GM12874 (cell line): ENCODE results near the gene NUDT21.

Experiments
- TF ChIP-seq, protein P1 (sequence below): IDR thresholded peaks from 2 replicates; pipeline ENCODE4 v1.5.1; 2011; ENCODE audit warnings: low read depth, mild to moderate bottlenecking, control low read depth, low read length, moderate library complexity; ENCODE audit not compliant: insufficient read depth

Gene NUDT21

DNA sequence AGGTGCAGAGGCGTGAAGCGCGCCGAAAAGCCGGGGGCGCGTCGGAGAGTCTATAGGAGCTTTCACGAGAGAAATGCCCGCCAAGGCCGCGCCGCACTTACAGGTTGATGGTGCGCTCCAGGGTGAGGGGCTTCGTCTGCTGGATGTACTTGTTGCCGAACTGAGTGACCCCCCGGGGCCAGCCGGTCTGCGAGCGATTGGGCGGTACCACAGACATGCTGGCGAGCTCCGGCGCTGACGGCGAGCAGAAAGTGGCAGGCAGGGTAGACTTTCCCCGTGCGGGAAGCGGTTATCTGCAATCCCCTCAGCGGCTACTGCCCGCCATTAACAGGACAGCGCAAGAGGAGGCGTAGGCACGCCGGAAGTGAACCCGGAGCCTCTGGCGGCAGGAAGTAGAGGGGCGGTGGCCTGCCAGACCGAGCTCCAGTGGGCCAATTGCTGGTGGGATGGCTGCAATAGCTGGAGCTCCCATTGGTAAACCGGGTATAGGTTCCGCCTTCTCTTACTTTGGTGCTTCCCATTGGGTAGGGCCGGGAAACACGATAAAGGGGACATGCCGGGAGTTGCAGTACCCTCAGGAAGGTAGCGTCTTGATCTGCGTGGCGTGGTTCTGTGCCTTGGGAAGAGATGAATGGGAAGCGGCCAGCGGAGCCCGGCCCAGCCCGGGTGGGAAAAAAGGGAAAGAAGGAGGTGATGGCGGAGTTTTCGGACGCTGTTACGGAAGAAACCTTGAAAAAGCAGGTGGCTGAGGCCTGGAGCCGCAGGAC, at the start of gene NUDT21, which contains the start of gene OGFOD1:
NUDT21 (minus strand) TSS at position 347 of the 767 bp plus-strand sequence; CDS start at position 217, 130 bp downstream.
OGFOD1 (plus strand) TSS at position 569 of the 767 bp plus-strand sequence; CDS start at position 628, 59 bp downstream.
- TF ChIP-seq, protein P1, sequence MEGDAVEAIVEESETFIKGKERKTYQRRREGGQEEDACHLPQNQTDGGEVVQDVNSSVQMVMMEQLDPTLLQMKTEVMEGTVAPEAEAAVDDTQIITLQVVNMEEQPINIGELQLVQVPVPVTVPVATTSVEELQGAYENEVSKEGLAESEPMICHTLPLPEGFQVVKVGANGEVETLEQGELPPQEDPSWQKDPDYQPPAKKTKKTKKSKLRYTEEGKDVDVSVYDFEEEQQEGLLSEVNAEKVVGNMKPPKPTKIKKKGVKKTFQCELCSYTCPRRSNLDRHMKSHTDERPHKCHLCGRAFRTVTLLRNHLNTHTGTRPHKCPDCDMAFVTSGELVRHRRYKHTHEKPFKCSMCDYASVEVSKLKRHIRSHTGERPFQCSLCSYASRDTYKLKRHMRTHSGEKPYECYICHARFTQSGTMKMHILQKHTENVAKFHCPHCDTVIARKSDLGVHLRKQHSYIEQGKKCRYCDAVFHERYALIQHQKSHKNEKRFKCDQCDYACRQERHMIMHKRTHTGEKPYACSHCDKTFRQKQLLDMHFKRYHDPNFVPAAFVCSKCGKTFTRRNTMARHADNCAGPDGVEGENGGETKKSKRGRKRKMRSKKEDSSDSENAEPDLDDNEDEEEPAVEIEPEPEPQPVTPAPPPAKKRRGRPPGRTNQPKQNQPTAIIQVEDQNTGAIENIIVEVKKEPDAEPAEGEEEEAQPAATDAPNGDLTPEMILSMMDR: no peak

DNA sequence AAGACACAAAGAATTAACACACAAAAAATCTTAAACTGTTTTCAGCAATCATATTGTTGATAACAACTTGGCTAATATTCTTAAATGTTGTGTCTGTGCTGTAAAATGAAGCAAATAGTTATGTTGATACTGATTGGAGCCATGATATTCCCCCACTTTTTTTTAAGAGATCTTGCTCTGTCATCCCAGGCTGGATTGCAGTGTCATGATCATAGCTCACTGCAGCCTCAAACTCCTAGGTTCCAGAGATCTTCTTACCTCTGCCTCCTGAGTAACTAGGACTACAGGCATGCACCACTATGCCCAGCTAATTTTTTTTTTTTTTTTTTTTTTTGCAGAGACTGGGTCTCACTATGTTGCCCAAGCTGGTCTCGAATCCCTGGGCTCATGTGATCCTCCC, 42.7 kb upstream of the NUDT21 start:
- TF ChIP-seq, protein P1: no peak

DNA sequence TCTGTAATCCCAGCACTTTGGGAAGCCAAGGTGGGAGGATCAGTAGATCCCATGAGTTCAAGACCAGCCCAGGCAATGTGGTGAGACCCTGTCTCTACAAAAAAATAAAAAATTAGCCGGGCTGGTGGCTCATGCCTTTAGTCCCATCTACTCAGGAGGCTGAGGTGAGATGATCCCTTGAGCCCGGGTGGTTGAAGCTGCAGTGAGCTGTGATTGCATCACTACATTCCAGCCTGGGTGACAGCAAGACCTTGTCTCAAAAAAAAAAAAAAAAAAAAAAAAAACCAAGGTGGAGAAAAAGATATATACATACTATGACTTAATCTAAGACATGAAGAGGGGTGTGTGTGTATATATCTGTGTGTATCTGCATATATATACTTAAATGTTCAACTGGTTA, 42.0 kb upstream of the NUDT21 start:
- TF ChIP-seq, protein P1: no peak

DNA sequence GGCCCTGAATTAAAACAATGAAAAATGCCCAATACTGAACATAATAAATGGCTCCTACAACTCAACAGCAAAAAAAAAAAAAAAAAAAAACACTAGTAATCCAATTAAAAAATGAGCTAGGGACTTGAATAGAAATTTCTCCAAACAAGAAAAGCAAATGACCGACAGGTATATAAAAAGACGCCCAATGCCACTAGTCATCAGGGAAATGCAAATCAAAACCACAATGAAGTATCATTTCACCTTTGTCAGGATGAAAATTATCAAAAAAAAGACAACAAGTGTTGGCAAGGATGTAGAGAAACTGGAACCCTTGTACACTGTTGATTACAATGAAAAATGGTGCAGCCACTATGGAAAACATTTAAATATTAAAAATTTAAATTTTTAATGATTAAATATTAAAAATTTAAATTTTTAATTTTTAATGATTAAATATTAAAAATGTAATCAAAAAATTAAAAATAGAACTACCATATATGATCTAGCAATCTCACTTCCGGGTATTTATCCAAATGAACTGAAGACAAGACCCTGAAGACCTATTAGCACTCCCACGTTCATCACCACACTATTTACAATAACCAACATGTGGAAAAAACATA, 40.6 kb upstream of the NUDT21 start:
- TF ChIP-seq, protein P1: no peak

DNA sequence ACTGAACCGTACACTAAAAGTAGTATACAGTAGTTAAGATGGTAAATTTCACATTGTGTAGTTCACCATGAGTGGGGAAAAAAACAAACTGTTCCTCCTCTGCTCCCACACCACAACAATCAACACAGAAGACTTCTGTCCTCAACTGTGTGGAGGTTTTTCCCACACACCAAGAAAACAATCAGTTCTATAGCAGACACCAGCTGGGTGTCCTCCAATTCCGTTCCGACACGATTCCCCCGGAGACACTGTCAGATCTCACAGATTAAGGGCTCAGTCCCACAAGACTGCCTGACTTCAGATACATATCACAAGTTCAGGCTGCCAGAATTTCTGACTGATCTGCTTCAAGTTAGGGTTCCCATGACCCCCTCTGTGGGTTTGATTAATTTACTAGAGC, 36.9 kb upstream of the NUDT21 start:
- TF ChIP-seq, protein P1: no peak

DNA sequence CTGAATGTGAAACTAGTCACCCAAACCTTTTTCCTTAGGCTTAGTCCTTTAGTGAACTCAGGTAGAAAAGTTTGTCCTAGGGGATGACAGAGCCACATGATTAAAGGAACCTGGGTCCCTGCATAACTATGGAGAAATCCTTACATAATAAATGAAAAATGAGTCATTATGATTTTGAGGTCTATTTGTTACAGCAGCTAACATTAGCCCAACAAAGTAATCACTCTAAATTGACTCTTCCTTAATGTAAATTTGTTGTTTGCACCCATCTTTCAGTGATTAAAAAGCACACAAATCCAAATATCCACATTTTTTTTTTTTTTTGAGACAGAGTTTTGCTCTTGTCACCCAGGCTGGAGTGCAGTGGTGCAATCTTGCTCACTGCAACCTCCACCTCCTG, 32.3 kb upstream of the NUDT21 start:
- TF ChIP-seq, protein P1: no peak

DNA sequence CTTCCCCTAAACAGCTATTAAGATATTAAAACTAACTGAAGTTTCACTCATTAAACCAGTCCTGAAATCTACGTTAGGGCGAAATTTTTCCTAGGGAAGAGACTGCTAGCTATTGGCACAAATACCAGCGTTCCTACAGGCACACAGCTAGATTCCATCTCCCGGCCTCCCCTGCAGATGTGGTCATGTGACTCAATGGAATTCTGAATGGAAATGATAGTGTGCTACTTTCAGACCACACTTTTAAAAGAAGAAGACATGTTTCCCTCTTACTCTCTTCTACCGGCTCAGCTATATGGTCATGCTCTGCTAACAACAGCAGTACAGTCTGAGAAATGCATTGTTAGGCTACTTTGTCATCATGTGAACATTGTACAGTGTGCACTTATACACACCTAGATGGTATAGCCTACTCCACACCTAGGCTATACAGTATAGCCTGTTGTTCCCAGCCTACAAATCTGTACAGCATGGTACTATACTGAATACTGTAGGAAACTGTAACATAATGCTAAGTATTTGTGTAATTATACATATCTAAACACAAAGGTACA, 31.6 kb upstream of the NUDT21 start:
- TF ChIP-seq, protein P1: no peak
